ENCODE data around the gene TMEM273.

Gene TMEM273

GRCh38 chr10:49228677-49229076 lies 40.5 kb upstream of the TMEM273 start:
- Histone ChIP-seq H3K36me3 (no peaks in the 10 kb centered on the region), H3K27ac (no peak overlapping the region), H3K4me3 (ENCODE audit: low read depth, low read length) (no peak overlapping the region), H3K27me3 (ENCODE audit: insufficient read depth, low read depth, severe bottlenecking) (no peaks in the 10 kb centered on the region), H3K9me3 (ENCODE audit: severe bottlenecking) (no peaks in the 10 kb centered on the region)
- DNase-seq, result no peak
- TF ChIP-seq CTCF (IDR thresholded peaks at IDR 0.05; ENCODE audit: low read depth, low read length), result no peak

- no peaks in the 10 kb centered on the region for H3K36me3 ChIP-seq
- DNase-seq, result no peak
- H3K27ac ChIP-seq, result no peak overlapping the region
- H3K27me3 ChIP-seq (ENCODE audit: insufficient read depth, low read depth, severe bottlenecking), result no peaks in the 10 kb centered on the region
- TF ChIP-seq CTCF (IDR thresholded peaks at IDR 0.05; ENCODE audit: low read depth, low read length), result no peak
- no peak overlapping the region for H3K4me3 ChIP-seq (ENCODE audit: low read depth, low read length)
- no peaks in the 10 kb centered on the region for H3K9me3 ChIP-seq (ENCODE audit: severe bottlenecking)
These were observed 39.2 kb upstream of the TMEM273 start for GRCh38 chr10:49227406-49227805.

GRCh38 chr10:49226594-49226993 lies 38.4 kb upstream of the TMEM273 start:
- DNase-seq, result no peak

GRCh38 chr10:49225218-49225876 lies 37.2 kb upstream of the TMEM273 start:
- Histone ChIP-seq H3K4me3 (ENCODE audit: low read depth, low read length) (no peak overlapping the region), H3K36me3 (no peaks in the 10 kb centered on the region), H3K27ac (no peak overlapping the region), H3K27me3 (ENCODE audit: insufficient read depth, low read depth, severe bottlenecking) (no peaks in the 10 kb centered on the region), H3K9me3 (ENCODE audit: severe bottlenecking) (no peaks in the 10 kb centered on the region)
- DNase-seq, result no peak
- TF ChIP-seq CTCF (IDR thresholded peaks at IDR 0.05; ENCODE audit: low read depth, low read length), result no peak

More at GRCh38 chr10:49226594-49226993, 38.4 kb upstream of the TMEM273 start:
- H3K36me3 ChIP-seq, result no peaks in the 10 kb centered on the region
- no peak overlapping the region for H3K27ac ChIP-seq
- H3K4me3 ChIP-seq (ENCODE audit: low read depth, low read length), result no peak overlapping the region
- no peaks in the 10 kb centered on the region for H3K9me3 ChIP-seq (ENCODE audit: severe bottlenecking)
- H3K27me3 ChIP-seq (ENCODE audit: insufficient read depth, low read depth, severe bottlenecking), result no peaks in the 10 kb centered on the region
- no peak for TF ChIP-seq CTCF (IDR thresholded peaks at IDR 0.05; ENCODE audit: low read depth, low read length)

- DNase-seq, result no peak
- H3K27me3 ChIP-seq (ENCODE audit: insufficient read depth, low read depth, severe bottlenecking), result no peaks in the 10 kb centered on the region
- no peaks in the 10 kb centered on the region for H3K36me3 ChIP-seq
- H3K27ac ChIP-seq, result no peak overlapping the region
- no peaks in the 10 kb centered on the region for H3K9me3 ChIP-seq (ENCODE audit: severe bottlenecking)
- no peak for TF ChIP-seq CTCF (IDR thresholded peaks at IDR 0.05; ENCODE audit: low read depth, low read length)
- H3K4me3 ChIP-seq (ENCODE audit: low read depth, low read length), result no peak overlapping the region
These were observed 35.0 kb upstream of the TMEM273 start for GRCh38 chr10:49223205-49223604.

- Histone ChIP-seq H3K27ac (no peak overlapping the region), H3K4me3 (ENCODE audit: low read depth, low read length) (no peak overlapping the region), H3K36me3 (no peaks in the 10 kb centered on the region), H3K27me3 (ENCODE audit: insufficient read depth, low read depth, severe bottlenecking) (peaks cover 2% of the 10 kb centered on the region), H3K9me3 (ENCODE audit: severe bottlenecking) (no peaks in the 10 kb centered on the region)
- TF ChIP-seq CTCF (IDR thresholded peaks at IDR 0.05; ENCODE audit: low read depth, low read length), result peak; percentile 12; the same call in 1 of the 2 replicates
- no peak for DNase-seq
These were observed 34.0 kb upstream of the TMEM273 start for GRCh38 chr10:49222170-49222569.

Data from WERI-Rb-1 (cell line).